Osteoblast (primary cell): Measurements from ENCODE around the gene FAM162A. TPM values are rescaled to one million over a fixed set of nuclear protein-coding genes. Genes with fewer than 3 reads are reported as not detected.

Experiments used
- DNase-seq: peaks from one replicate; pipeline ENCODE4 v3.0.0; 2011; ENCODE audit warnings: low spot score, mixed read lengths; ENCODE audit not compliant: insufficient read length; ENCODE audit errors: missing footprints
- H2AFZ ChIP-seq: 2 replicates; pipeline ENCODE4 v1.6.0; 2011; ENCODE audit warnings: mild to moderate bottlenecking, low read length
- H3K27ac ChIP-seq: 2 replicates; pipeline ENCODE4 v1.5.1; 2011; ENCODE audit warnings: mild to moderate bottlenecking, low read depth, low read length, moderate library complexity
- H3K27me3 ChIP-seq: 2 replicates; pipeline ENCODE4 v1.6.0; 2012; ENCODE audit warnings: mild to moderate bottlenecking, control low read depth, inconsistent platforms, low read length, moderate library complexity; ENCODE audit not compliant: insufficient read depth
- H3K36me3 ChIP-seq: 2 replicates; pipeline ENCODE4 v1.5.1; 2011; ENCODE audit warnings: mild to moderate bottlenecking, low read length, control low read depth, moderate library complexity; ENCODE audit not compliant: insufficient read depth
- H3K4me1 ChIP-seq: 2 replicates; pipeline ENCODE4 v1.5.1; 2011; ENCODE audit warnings: mild to moderate bottlenecking, low read length, control low read depth, moderate library complexity; ENCODE audit not compliant: insufficient read depth
- H3K4me2 ChIP-seq: 2 replicates; pipeline ENCODE4 v1.6.0; 2011; ENCODE audit warnings: mild to moderate bottlenecking, low read length; ENCODE audit not compliant: insufficient read depth
- H3K4me3 ChIP-seq: fragments of 200-600 bp; sonication (generic); 3 replicates; pipeline ENCODE4 v1.5.1; 2012; ENCODE audit warnings: mild to moderate bottlenecking, low read length, inconsistent platforms; ENCODE audit not compliant: insufficient read depth
- H3K79me2 ChIP-seq: 2 replicates; pipeline ENCODE4 v1.6.0; 2012; ENCODE audit warnings: mild to moderate bottlenecking, low read length, control low read depth, inconsistent platforms; ENCODE audit not compliant: insufficient read depth
- H3K9me3 ChIP-seq: 2 replicates; pipeline ENCODE4 v1.5.1; 2011; ENCODE audit warnings: low read depth, low read length, control low read depth
- H4K20me1 ChIP-seq: 2 replicates; pipeline ENCODE4 v1.6.0; 2012; ENCODE audit warnings: mild to moderate bottlenecking, low read length, control low read depth; ENCODE audit not compliant: insufficient read depth
- CTCF ChIP-seq: IDR thresholded peaks from 2 replicates; pipeline ENCODE4 v1.5.1; 2011; ENCODE audit warnings: mild to moderate bottlenecking, low read depth, low read length, moderate library complexity; ENCODE audit errors: extremely low read depth
- total RNA-seq: library from RNA; depleted of rRNA; stranded (reverse); fragments of >200 nt; gene quantifications from 2 replicates; pipeline ENCODE4 v1.2.3, GENCODE V29; 2012

FAM162A gene
- total RNA-seq, 1 donor = 6.5 TPM

DNA sequence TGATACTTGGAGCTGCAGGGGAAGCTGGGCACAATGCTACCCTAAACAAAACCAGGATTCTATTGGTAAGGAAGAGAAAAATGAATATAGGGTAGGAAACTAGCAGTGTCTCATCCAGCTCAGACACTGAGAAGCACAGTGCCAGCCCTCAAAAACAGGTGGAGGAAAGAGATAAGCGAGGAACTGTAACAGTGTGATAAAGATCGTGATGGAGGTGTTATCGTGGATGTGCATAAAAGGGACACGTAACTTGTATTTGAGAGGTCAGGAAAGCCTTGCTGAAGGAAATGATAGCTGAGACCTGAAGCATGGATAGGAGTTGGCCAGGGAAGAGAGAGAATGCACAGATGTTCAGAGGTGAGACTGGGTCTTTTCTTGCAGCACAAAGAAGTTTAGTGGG is 28.4 kb upstream of the FAM162A start:
- Histone ChIP-seq H3K79me2 (no peaks in the 10 kb centered on the region), H3K36me3 (no peaks in the 10 kb centered on the region), H3K27ac (no peak overlapping the region), H3K4me2 (no peak overlapping the region), H4K20me1 (no peaks in the 10 kb centered on the region), H3K9me3 (no peaks in the 10 kb centered on the region), H3K4me1 (peaks cover 2% of the 10 kb centered on the region), H3K4me3 (no peak overlapping the region), H3K27me3 (no peaks in the 10 kb centered on the region), H2AFZ (no peak overlapping the region)
- no peak for DNase-seq
- TF ChIP-seq CTCF = no peak

GRCh38 chr3:122356402-122356801 is 27.6 kb upstream of the FAM162A start:
- no peaks in the 10 kb centered on the region for H4K20me1 ChIP-seq
- no peaks in the 10 kb centered on the region for H3K4me1 ChIP-seq
- H3K4me3 ChIP-seq = no peak overlapping the region
- H3K4me2 ChIP-seq = no peak overlapping the region
- H3K27me3 ChIP-seq = no peaks in the 10 kb centered on the region
- H3K27ac ChIP-seq = no peak overlapping the region
- H3K79me2 ChIP-seq = no peaks in the 10 kb centered on the region
- TF ChIP-seq CTCF = peak; percentile 57
- H3K9me3 ChIP-seq = no peaks in the 10 kb centered on the region
- no peaks in the 10 kb centered on the region for H3K36me3 ChIP-seq
- no peak overlapping the region for H2AFZ ChIP-seq
- no peak for DNase-seq

DNA sequence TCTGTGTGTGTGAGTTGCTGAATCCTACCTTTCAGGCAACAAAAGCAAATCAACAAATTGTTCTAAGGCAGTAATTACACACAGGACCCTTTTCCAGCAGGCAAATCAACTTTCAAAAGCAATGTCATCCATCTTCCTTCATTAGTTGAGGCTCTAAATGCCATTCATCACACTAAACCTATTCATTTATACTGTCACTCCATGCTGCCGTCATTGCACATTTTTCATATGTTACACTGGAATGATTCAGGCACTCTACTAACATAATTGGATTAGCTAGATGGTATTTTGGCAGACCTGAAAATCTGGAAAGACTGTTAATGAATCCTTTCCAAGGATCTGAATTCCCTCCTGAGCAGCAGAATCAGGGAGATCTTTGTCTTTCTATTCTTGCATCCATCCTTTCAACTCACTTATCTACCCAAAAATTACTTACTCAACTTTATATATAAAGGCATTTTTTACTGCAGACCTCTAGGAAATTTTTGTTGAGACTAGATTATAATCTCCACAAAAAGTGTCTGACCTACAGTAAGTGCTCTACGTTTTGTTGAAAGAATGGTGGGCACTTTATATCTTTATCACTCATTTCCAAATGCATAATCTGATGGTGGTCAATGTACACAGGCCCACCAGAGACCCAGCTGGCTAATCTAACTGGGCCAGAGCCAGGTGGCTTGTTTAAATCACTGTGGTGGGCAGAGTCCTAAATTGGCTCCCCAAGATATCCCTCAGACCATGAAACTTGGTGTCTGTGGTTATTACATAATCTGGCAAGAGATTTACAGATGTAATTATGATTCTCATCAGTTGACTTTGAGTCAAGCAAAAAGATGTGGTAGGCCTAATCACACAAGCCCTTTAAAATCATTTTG is 25.9 kb upstream of the FAM162A start:
- Histone ChIP-seq H3K79me2 (no peaks in the 10 kb centered on the region), H3K4me2 (no peak overlapping the region), H3K27ac (no peak overlapping the region), H3K36me3 (peaks cover 6% of the 10 kb centered on the region), H2AFZ (no peak overlapping the region), H4K20me1 (no peaks in the 10 kb centered on the region), H3K27me3 (no peaks in the 10 kb centered on the region), H3K4me1 (no peaks in the 10 kb centered on the region), H3K4me3 (no peak overlapping the region), H3K9me3 (no peaks in the 10 kb centered on the region)
- DNase-seq = no peak
- TF ChIP-seq CTCF = no peak

DNA sequence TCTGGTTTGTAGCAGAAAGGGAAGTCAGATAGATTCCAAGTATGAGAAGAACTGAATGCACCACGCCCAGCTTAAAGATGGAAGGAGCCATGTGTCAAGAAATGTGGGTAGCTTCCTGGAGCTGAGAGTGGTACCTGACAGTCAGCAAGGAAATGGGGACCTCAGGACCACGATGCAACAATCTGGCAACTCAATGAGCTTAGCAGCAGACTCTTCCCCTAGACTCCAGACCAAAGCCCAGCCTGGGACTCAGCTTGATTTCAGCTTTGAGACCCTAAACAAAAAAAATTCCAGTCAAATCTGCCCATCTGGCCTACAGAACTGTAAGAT is 25.3 kb upstream of the FAM162A start:
- Histone ChIP-seq H3K9me3 (no peaks in the 10 kb centered on the region), H3K36me3 (peaks cover 6% of the 10 kb centered on the region), H3K27me3 (no peaks in the 10 kb centered on the region), H3K27ac (no peak overlapping the region), H3K79me2 (no peaks in the 10 kb centered on the region), H3K4me2 (no peak overlapping the region), H2AFZ (no peak overlapping the region), H4K20me1 (no peaks in the 10 kb centered on the region), H3K4me3 (no peak overlapping the region), H3K4me1 (no peaks in the 10 kb centered on the region)
- DNase-seq = no peak
- no peak for TF ChIP-seq CTCF
